ENCODE results near the gene CNN3.
"Not testable (repeated sequence)": the region's sequence is repeated elsewhere in the genome, so short reads cannot be mapped to it uniquely, and the experiment has no call there.

CNN3 gene

GRCh38 chr1:94949681-94950661 lies 23.1 kb upstream of the CNN3 start:
- in situ Hi-C loops (cut with MboI; ENCODE audit: low sequenced_read_pairs) = no loop called here

GRCh38 chr1:94947437-94947836 lies 20.5 kb upstream of the CNN3 start:
- in situ Hi-C loops (cut with MboI; ENCODE audit: low sequenced_read_pairs) = no loop called here

GRCh38 chr1:94946886-94947285 lies 20.0 kb upstream of the CNN3 start:
- in situ Hi-C loops (cut with MboI; ENCODE audit: low sequenced_read_pairs) = no loop called here

- in situ Hi-C loops (cut with MboI; ENCODE audit: low sequenced_read_pairs) = no loop called here
Observed at GRCh38 chr1:94942171-94943128, 15.5 kb upstream of the CNN3 start.

GRCh38 chr1:94941480-94941879 lies 14.6 kb upstream of the CNN3 start:
- in situ Hi-C loops (cut with MboI; ENCODE audit: low sequenced_read_pairs) = not testable (repeated sequence)

DNA sequence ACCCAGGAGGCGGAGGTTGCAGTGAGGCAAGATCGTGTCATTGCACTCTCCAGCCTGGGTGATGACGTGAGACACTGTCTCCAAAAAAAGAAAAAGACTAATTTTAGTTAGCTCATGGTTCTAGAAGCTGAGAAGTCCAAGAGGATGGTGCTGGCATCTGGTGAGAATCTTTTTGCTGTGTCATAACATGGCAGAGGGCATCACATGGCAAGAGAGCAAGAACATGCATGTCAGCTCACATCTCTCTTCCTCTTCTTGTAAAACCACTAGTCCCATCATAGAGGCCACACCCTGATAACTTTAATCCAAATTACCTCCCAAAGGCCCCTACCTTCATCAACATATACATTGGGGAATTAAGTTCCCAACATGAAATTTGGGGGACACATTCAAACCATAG lies 13.8 kb upstream of the CNN3 start:
- in situ Hi-C loops (cut with MboI; ENCODE audit: low sequenced_read_pairs) = no loop called here

DNA sequence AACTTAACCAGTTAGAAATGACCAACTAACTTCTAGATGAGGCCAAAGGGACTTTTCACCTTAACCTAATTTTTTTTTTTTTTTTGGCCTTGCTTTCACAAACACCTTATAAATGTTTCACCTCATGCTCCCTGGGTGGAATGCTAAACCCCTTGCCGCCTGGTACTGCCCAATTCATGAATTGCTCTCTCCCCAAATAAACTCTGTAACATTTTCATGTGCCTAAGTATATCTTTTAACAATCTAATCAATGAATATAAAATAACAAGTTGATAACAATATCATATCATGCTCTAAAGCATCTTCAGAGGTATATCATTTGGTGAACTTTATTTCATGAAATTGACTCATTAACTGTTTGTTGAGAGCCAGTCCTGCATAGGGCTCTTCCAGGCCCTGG lies 10.9 kb upstream of the CNN3 start:
- in situ Hi-C loops (cut with MboI; ENCODE audit: low sequenced_read_pairs) = no loop called here

DNA sequence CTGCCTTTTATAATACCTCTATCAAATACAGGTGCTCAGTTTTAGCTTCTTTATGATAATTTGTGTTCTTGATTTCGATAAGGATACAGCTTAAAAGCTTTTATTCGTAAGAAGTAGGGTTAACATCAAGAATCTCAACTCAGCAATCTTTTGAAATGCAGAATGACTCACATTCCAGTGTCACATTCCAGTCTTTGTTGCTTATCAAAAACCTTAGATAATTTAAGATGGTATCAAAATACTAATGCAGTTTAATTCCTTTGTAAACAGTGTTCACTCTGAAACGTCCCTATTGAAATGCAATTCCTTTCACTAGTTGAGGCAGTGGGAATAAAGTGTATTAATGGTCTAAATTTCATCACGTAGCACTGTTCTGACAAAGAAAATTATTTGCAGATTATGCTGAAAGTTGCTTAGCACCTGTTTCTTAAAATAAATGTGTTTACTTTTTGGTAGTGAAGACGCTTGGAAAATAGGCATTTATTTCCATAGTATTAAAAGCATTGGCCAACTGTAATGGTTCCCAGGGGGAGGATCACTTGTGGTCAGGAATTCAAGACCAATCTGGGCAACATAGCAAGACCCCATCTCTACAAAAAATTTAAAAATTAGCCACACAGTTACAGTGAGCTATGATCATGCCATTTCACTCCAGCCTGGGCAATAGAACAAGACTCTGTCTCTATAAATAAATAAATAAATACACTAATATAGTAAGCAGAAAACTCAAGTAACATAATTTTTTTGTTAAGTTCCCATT lies 10.1 kb upstream of the CNN3 start:
- in situ Hi-C loops (cut with MboI; ENCODE audit: low sequenced_read_pairs) = no loop called here

GRCh38 chr1:94935476-94935875 lies 8.6 kb upstream of the CNN3 start:
- in situ Hi-C loops (cut with MboI; ENCODE audit: low sequenced_read_pairs) = no loop called here

GRCh38 chr1:94935034-94935433 lies 8.1 kb upstream of the CNN3 start:
- in situ Hi-C loops (cut with MboI; ENCODE audit: low sequenced_read_pairs) = no loop called here

GRCh38 chr1:94934551-94934950 lies 7.6 kb upstream of the CNN3 start:
- in situ Hi-C loops (cut with MboI; ENCODE audit: low sequenced_read_pairs) = no loop called here

DNA sequence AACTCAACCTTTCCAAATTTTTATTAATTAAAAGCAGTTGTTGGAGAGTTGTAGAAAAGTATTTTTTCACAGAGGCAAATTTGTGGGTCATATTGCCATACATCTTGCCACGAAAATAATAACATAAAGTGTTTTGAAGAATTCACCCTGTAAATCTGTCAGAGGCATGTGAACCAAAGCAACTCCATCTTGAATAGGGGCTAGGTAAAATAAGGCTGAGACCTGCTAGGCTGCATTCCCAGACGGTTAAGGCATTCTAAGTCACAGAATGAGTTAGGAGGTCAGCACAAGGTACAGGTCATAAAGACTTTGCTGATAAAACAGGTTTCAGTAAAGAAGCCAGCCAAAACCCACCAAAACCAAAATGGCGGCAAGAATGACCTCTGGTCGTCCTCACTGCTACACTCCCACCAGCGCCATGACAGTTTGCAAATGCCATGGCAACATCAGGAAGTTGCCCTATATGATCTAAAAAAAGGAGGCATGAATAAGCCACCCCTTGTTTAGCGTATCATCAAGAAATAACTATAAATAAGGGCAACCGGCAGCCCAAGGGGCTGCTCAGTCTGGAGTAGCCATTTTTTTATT lies 4.4 kb upstream of the CNN3 start:
- in situ Hi-C loops (cut with MboI; ENCODE audit: low sequenced_read_pairs) = no loop called here

GRCh38 chr1:94929351-94930217 lies 2.7 kb upstream of the CNN3 start:
- in situ Hi-C loops (cut with MboI; ENCODE audit: low sequenced_read_pairs) = no loop called here

DNA sequence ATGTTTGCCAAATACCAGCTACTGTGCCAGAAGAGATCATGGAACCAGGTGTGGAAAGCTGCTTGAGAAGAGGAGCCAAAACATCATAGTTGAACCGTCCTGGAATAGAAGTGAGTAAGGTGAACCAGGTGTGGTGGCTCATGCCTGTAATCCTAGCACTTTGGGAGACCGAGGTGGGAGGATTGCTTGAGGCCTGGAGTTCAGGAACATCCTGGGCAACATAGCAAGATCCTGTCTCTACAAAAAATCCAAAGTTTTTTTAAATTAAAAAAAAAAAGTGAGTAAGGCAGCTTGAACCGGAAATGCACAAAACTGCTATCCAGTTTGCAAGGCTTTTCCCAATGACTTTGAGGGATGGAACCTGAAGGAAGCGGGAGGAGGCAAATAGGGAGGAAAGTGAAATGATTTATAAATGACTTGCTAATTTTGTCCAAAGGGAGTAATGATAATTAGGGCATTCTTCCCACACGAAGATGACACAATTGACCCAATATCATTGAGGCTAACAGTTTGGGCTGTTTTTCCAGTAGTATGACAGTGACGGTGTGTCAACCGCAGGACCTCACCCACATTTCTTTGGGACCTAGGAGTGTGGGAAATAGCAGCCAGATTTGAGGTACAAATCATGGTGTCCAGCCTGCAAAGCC lies 1.5 kb upstream of the CNN3 start:
- in situ Hi-C loops (cut with MboI; ENCODE audit: low sequenced_read_pairs) = no loop called here

GRCh38 chr1:94927405-94928175 lies 680 bp upstream of the CNN3 start:
- in situ Hi-C loops (cut with MboI; ENCODE audit: low sequenced_read_pairs) = no loop called here

DNA sequence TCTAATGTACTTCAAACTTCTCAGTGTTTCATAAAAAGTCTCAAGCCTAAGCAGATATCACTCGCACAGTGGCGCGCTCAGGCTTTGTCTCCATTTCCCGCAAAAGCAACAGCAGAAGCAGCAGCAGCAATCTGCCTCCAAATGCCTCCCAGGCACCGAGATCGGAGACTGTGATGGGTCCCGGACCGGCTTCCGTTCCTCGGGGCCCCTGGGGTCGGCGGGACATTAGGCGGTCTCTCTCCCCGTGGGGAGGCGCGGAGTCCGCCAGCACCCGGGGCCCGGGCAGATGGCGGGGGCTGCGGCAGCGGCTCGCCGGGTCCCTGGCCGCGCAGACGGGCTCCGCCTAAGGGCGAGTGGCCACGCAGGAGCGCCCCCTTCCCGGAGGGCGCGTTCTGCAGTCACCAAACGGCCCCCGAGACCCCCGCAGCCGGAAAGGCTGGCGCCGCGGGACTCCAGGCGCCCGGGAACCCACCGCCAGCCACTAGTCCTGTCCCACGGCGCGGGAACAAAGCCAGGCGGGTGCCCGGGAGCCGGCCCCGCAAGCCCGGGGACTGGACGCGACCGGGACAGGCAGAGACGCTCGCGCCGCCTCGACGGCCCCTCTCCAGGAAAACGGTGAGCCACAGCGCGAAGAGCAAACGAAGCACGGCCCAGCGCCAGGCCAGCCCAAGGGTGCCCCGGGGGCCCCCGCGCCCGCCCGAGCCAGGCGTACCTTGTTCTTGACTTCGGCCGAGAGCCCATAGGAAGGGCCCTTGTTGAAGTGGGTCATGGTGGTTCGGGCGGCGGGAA lies 590 bp downstream of the CNN3 start:
- in situ Hi-C loops (cut with MboI; ENCODE audit: low sequenced_read_pairs) = no loop called here

GRCh38 chr1:94925561-94926125 lies 1.3 kb downstream of the CNN3 start:
- in situ Hi-C loops (cut with MboI; ENCODE audit: low sequenced_read_pairs) = no loop called here
